Measurements from ENCODE around the gene ARHGAP19. TPM values are rescaled to one million over a fixed set of nuclear protein-coding genes. Genes with fewer than 3 reads are reported as not detected.
A peak's percentile ranks its signal among the peaks of the same experiment; 100 is the strongest.
"Not testable (repeated sequence)": the region's sequence is repeated elsewhere in the genome, so short reads cannot be mapped to it uniquely, and the experiment has no call there.

ARHGAP19 gene
- total RNA-seq, 2 donors from 2014 or later = 26.8 to 47.6 TPM

DNA sequence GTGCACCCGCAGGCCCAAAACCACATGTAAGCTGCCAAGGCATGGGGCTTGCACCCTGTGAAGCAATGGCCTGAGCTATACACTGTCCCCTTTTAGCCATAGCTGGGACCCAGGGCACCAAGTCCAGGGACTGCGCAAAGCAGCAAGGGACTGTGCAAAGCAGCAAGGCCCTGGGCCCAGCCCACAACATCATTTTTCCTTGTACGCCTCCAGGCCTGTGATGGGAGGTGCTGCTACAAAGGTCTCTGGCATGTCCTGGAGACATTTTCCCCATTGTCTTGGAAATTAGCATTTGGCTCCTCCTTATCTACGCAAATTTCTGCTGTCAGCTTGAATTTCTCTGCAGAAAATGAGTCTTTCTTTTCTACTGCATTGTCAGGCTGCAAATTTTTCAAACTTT is 24.8 kb downstream of the ARHGAP19 start:
- H3K4me1 Mint-ChIP-seq = peaks cover 25% of the 10 kb centered on the region
- TF ChIP-seq, protein P1, sequence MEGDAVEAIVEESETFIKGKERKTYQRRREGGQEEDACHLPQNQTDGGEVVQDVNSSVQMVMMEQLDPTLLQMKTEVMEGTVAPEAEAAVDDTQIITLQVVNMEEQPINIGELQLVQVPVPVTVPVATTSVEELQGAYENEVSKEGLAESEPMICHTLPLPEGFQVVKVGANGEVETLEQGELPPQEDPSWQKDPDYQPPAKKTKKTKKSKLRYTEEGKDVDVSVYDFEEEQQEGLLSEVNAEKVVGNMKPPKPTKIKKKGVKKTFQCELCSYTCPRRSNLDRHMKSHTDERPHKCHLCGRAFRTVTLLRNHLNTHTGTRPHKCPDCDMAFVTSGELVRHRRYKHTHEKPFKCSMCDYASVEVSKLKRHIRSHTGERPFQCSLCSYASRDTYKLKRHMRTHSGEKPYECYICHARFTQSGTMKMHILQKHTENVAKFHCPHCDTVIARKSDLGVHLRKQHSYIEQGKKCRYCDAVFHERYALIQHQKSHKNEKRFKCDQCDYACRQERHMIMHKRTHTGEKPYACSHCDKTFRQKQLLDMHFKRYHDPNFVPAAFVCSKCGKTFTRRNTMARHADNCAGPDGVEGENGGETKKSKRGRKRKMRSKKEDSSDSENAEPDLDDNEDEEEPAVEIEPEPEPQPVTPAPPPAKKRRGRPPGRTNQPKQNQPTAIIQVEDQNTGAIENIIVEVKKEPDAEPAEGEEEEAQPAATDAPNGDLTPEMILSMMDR (conservative IDR thresholded peaks at IDR 0.05) = no peak
- Histone ChIP-seq H3K36me3 (ENCODE audit: control insufficient read depth, insufficient read depth, low read length) (peaks cover 14% of the 10 kb centered on the region), H3K4me3 (ENCODE audit: low read length) (no peak overlapping the region), H3K4me1 (ENCODE audit: control insufficient read depth, insufficient read depth, low read length) (peaks cover 3% of the 10 kb centered on the region), H3K9ac (ENCODE audit: extremely low read depth, low read length, poor library complexity, severe bottlenecking) (no peak overlapping the region), H3K27me3 (ENCODE audit: control insufficient read depth, insufficient read depth, low read length, poor library complexity, severe bottlenecking) (no peaks in the 10 kb centered on the region), H3K27ac (ENCODE audit: low read depth, low read length) (no peak overlapping the region), H3K9me3 (ENCODE audit: control insufficient read depth, low read length) (peaks cover 22% of the 10 kb centered on the region)
- no peak overlapping the region for H3K27ac Mint-ChIP-seq
- peak; percentile 65 for DNase-seq
- peaks cover 32% of the 10 kb centered on the region for H3K36me3 Mint-ChIP-seq (ENCODE audit: low read depth)
- peaks cover 20% of the 10 kb centered on the region for H3K9me3 Mint-ChIP-seq
- 92 to 94% methylated on average over 4 of the region's 4 CpGs for WGBS, 2 experiments (ENCODE audit: insufficient coverage in 1 of 2, insufficient read length in 1 of 2)
- no peak overlapping the region for H3K4me3 Mint-ChIP-seq
- no peaks in the 10 kb centered on the region for H3K27me3 Mint-ChIP-seq (ENCODE audit: insufficient read depth)

- Mint-ChIP-seq H3K4me1 (peaks cover 25% of the 10 kb centered on the region), H3K9me3 (peaks cover 13% of the 10 kb centered on the region), H3K27ac (peak overlapping the region; percentile 63), H3K36me3 (ENCODE audit: low read depth) (peaks cover 31% of the 10 kb centered on the region)
- H3K4me1 ChIP-seq (ENCODE audit: control insufficient read depth, insufficient read depth, low read length); H3K4me3 Mint-ChIP-seq; H3K27me3 ChIP-seq (ENCODE audit: control insufficient read depth, insufficient read depth, low read length, poor library complexity, severe bottlenecking); H3K9ac ChIP-seq (ENCODE audit: extremely low read depth, low read length, poor library complexity, severe bottlenecking); H3K9me3 ChIP-seq (ENCODE audit: control insufficient read depth, low read length); H3K27me3 Mint-ChIP-seq (ENCODE audit: insufficient read depth); H3K27ac ChIP-seq (ENCODE audit: low read depth, low read length); DNase-seq; H3K4me3 ChIP-seq (ENCODE audit: low read length): not testable (repeated sequence)
- WGBS, 2 experiments (ENCODE audit: insufficient coverage in 1 of 2, insufficient read length in 1 of 2) = 97 to 100% methylated on average over 1 to 3 of the region's 3 CpGs
- peaks cover 17% of the 10 kb centered on the region for H3K36me3 ChIP-seq (ENCODE audit: control insufficient read depth, insufficient read depth, low read length)
Observed at GRCh38 chr10:97265095-97265494, 27.3 kb downstream of the ARHGAP19 start.

DNA sequence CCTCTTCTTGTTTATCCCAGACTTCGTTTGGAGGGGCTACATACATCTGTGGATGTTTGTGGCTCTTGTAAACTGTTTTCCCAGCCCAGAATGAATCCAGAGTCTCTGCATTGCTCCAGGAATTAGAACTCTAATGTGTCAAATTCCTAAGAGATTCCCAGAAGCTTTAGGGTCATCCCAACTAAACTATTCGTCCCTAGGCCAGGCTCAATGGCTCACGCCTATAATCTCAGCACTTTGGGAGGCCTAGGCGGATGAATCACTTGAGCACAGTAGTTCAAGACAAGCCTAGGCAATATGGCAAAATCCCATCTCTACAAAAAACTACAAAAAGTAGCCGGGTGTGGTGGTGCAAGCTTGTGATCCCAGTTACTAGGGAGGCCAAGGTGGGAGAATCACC is 28.5 kb downstream of the ARHGAP19 start:
- Histone ChIP-seq H3K4me3 (ENCODE audit: low read length) (no peak overlapping the region), H3K27me3 (ENCODE audit: control insufficient read depth, insufficient read depth, low read length, poor library complexity, severe bottlenecking) (no peaks in the 10 kb centered on the region), H3K9me3 (ENCODE audit: control insufficient read depth, low read length) (peaks cover 8% of the 10 kb centered on the region), H3K36me3 (ENCODE audit: control insufficient read depth, insufficient read depth, low read length) (peaks cover 22% of the 10 kb centered on the region), H3K27ac (ENCODE audit: low read depth, low read length) (no peak overlapping the region), H3K4me1 (ENCODE audit: control insufficient read depth, insufficient read depth, low read length) (peaks cover 3% of the 10 kb centered on the region), H3K9ac (ENCODE audit: extremely low read depth, low read length, poor library complexity, severe bottlenecking) (peak overlapping the region; percentile 16)
- Mint-ChIP-seq H3K9me3 (peaks cover 10% of the 10 kb centered on the region), H3K27ac (peak overlapping the region; percentile 91), H3K36me3 (ENCODE audit: low read depth) (peaks cover 37% of the 10 kb centered on the region), H3K4me3 (no peak overlapping the region), H3K4me1 (peaks cover 25% of the 10 kb centered on the region), H3K27me3 (ENCODE audit: insufficient read depth) (no peaks in the 10 kb centered on the region)
- TF ChIP-seq, protein P1 (conservative IDR thresholded peaks at IDR 0.05) = no peak
- DNase-seq = peak; percentile 73
- 43 to 63% methylated on average over 1 to 5 of the region's 5 CpGs for WGBS, 2 experiments (ENCODE audit: insufficient coverage in 1 of 2, insufficient read length in 1 of 2)

DNA sequence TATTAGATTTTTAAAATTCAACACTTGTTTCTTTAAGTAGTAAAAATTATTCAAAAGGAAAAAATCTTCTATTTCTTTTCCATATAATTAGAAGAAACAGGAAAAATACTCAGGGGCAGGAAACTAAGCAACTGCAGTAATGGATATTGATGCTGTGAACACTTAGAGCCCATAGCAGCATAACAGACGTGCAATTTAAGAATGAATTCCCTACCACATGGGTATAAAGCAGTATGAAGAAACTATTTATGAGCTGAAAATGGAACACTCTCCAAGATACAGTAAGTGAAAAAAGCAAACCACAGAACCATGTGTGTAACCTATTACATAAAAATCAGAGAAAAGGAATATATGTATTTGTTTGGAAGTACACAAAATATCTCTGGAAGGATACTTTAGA is 30.8 kb downstream of the ARHGAP19 start:
- Mint-ChIP-seq H3K36me3 (ENCODE audit: low read depth) (peaks cover 38% of the 10 kb centered on the region), H3K27me3 (ENCODE audit: insufficient read depth) (no peaks in the 10 kb centered on the region), H3K4me1 (peaks cover 14% of the 10 kb centered on the region), H3K4me3 (no peak overlapping the region), H3K9me3 (peaks cover 2% of the 10 kb centered on the region), H3K27ac (no peak overlapping the region)
- no peaks in the 10 kb centered on the region for H3K4me1 ChIP-seq (ENCODE audit: control insufficient read depth, insufficient read depth, low read length)
- H3K9me3 ChIP-seq (ENCODE audit: control insufficient read depth, low read length) = peaks cover 8% of the 10 kb centered on the region
- peaks cover 28% of the 10 kb centered on the region for H3K36me3 ChIP-seq (ENCODE audit: control insufficient read depth, insufficient read depth, low read length)
- no peaks in the 10 kb centered on the region for H3K27me3 ChIP-seq (ENCODE audit: control insufficient read depth, insufficient read depth, low read length, poor library complexity, severe bottlenecking)
- no peak overlapping the region for H3K27ac ChIP-seq (ENCODE audit: low read depth, low read length)
- H3K9ac ChIP-seq (ENCODE audit: extremely low read depth, low read length, poor library complexity, severe bottlenecking) = no peak overlapping the region
- no CpG with 5 or more reads among the region's 1 CpG for WGBS, 2 experiments (ENCODE audit: insufficient coverage in 1 of 2, insufficient read length in 1 of 2)
- no peak for DNase-seq
- H3K4me3 ChIP-seq (ENCODE audit: low read length) = no peak overlapping the region
- TF ChIP-seq, protein P1 (conservative IDR thresholded peaks at IDR 0.05) = no peak

Data from endodermal cell (in vitro differentiated cells).